IMR-90 (cell line): ENCODE results near the gene AFF2. TPM values are rescaled to one million over a fixed set of nuclear protein-coding genes. Genes with fewer than 3 reads are reported as not detected.

Experiments used
- ATAC-seq: fragments of 200-7000 bp; cut with Tn5 transposase; 2 replicates; pipeline ENCODE4 v1.9.1; 2020; ENCODE audit warnings: low read depth, mild to moderate bottlenecking, moderate library complexity
- BruUV-seq: library from RNA; stranded (reverse); fragments of 400-500 nt; replicated peaks from 2 replicates; lab custom pipeline; 2021; lab: Mats Ljungman, UMichigan
- CTCF ChIA-PET: fragments of 300-600 bp; formaldehyde crosslinking; extraction: SDS; loops from one replicate; lab custom pipeline; 2021; ENCODE audit warnings: antibody characterized with exemption; lab: Yijun Ruan, JAX
- POLR2A ChIA-PET: fragments of 300-600 bp; sonication (Branson Sonifier 250); formaldehyde crosslinking; loops from one replicate; lab custom pipeline; 2022; ENCODE audit warnings: antibody characterized with exemption; ENCODE audit not compliant: unreplicated experiment; lab: Charles Lee
- DNase-seq: peaks from one replicate; pipeline ENCODE4 v3.0.0; 2013
- H2AFZ ChIP-seq: replicated peaks from 2 replicates; pipeline ENCODE3; 2013; ENCODE audit warnings: low read length, mild to moderate bottlenecking; ENCODE audit not compliant: poor library complexity
- H2AK5ac ChIP-seq: 2 replicates; pipeline ENCODE4 v1.6.1; 2013; ENCODE audit warnings: low read depth, low read length, inconsistent platforms
- H2AK9ac ChIP-seq: replicated peaks from 2 replicates; pipeline ENCODE3; 2013; ENCODE audit warnings: mild to moderate bottlenecking, low read depth, low read length, moderate library complexity; ENCODE audit not compliant: poor library complexity
- H2BK120ac ChIP-seq: 2 replicates; pipeline ENCODE4 v1.6.1; 2013; ENCODE audit warnings: low read depth, low read length, inconsistent platforms
- H2BK15ac ChIP-seq: 3 replicates; pipeline ENCODE4 v1.6.1; 2013; ENCODE audit warnings: low read depth, low read length, inconsistent platforms
- H2BK20ac ChIP-seq: 2 replicates; pipeline ENCODE4 v1.6.1; 2013; ENCODE audit warnings: low read depth, mild to moderate bottlenecking, inconsistent platforms, low read length, moderate library complexity
- H2BK5ac ChIP-seq: 2 replicates; pipeline ENCODE4 v1.6.1; 2013; ENCODE audit warnings: mild to moderate bottlenecking, low read depth, low read length, inconsistent platforms; ENCODE audit not compliant: poor library complexity, severe bottlenecking
- H3K14ac ChIP-seq: replicated peaks from 2 replicates; pipeline ENCODE4 v1.6.1; 2013; ENCODE audit warnings: low read depth, low read length, inconsistent platforms
- H3K18ac ChIP-seq: 2 replicates; pipeline ENCODE4 v1.6.1; 2013; ENCODE audit warnings: low read depth, low read length, control low read depth
- H3K23ac ChIP-seq: 2 replicates; pipeline ENCODE4 v1.6.1; 2013; ENCODE audit warnings: low read depth, low read length, inconsistent platforms
- H3K27ac ChIP-seq: 2 replicates; pipeline ENCODE4 v1.5.1; 2013; ENCODE audit warnings: mild to moderate bottlenecking, control low read depth, low read length; ENCODE audit not compliant: insufficient read depth
- H3K27me3 ChIP-seq: 2 replicates; pipeline ENCODE4 v1.6.1; 2013; ENCODE audit warnings: low read length; ENCODE audit not compliant: control insufficient read depth, insufficient read depth
- H3K36me3 ChIP-seq: 2 replicates; pipeline ENCODE4 v1.6.1; 2013; ENCODE audit warnings: low read length, mixed read lengths; ENCODE audit not compliant: control insufficient read depth, insufficient read depth
- H3K4ac ChIP-seq: 2 replicates; pipeline ENCODE4 v1.6.1; 2013; ENCODE audit warnings: low read depth, low read length, inconsistent platforms
- H3K4me1 ChIP-seq: 2 replicates; pipeline ENCODE4 v1.6.1; 2013; ENCODE audit warnings: low read length, mixed read lengths; ENCODE audit not compliant: control insufficient read depth, insufficient read depth
- H3K4me2 ChIP-seq: 2 replicates; pipeline ENCODE4 v1.6.1; 2013; ENCODE audit warnings: low read depth, mild to moderate bottlenecking, control low read depth, low read length, moderate library complexity
- H3K4me3 ChIP-seq: 2 replicates; pipeline ENCODE4 v1.5.1; 2013; ENCODE audit warnings: low read depth, mild to moderate bottlenecking, control low read depth, low read length, moderate library complexity; ENCODE audit not compliant: insufficient read depth
- H3K56ac ChIP-seq: 2 replicates; pipeline ENCODE4 v1.6.1; 2013; ENCODE audit warnings: low read length, inconsistent platforms; ENCODE audit not compliant: insufficient read depth; ENCODE audit errors: extremely low read depth
- H3K79me1 ChIP-seq, 2 experiments: 2 replicates each; pipeline ENCODE4 v1.6.1; 2013; ENCODE audit warnings: low read length in 2 of 2, inconsistent platforms in 1 of 2, low read depth in 1 of 2
- H3K9ac ChIP-seq: 2 replicates; pipeline ENCODE4 v1.6.1; 2013; ENCODE audit warnings: low read depth, low read length, control low read depth
- H3K9me1 ChIP-seq: 2 replicates; pipeline ENCODE4 v1.6.1; 2013; ENCODE audit warnings: low read length, inconsistent platforms; ENCODE audit not compliant: insufficient read depth
- H3K9me3 ChIP-seq: 2 replicates; pipeline ENCODE4 v1.6.1; 2013; ENCODE audit warnings: low read length; ENCODE audit not compliant: control insufficient read depth, insufficient read depth
- H4K20me1 ChIP-seq: 2 replicates; pipeline ENCODE4 v1.6.1; 2013; ENCODE audit warnings: low read length, inconsistent platforms; ENCODE audit not compliant: insufficient read depth
- H4K5ac ChIP-seq: 2 replicates; pipeline ENCODE4 v1.6.1; 2013; ENCODE audit warnings: mild to moderate bottlenecking, low read depth, low read length, control low read depth
- H4K8ac ChIP-seq, 2 experiments: 2 replicates each; pipeline ENCODE4 v1.6.1; 2013; ENCODE audit warnings: low read depth in 2 of 2, low read length in 2 of 2, control low read depth in 1 of 2, inconsistent platforms in 1 of 2
- H4K91ac ChIP-seq: 2 replicates; pipeline ENCODE4 v1.6.1; 2013; ENCODE audit warnings: low read depth, low read length, inconsistent platforms; ENCODE audit not compliant: insufficient read depth
- CEBPB ChIP-seq: IDR thresholded peaks from 2 replicates; pipeline ENCODE4 v1.6.1; 2012; ENCODE audit warnings: low read depth, low read length, improper control_type of control experiment
- ELK1 ChIP-seq: fragments of 150-350 bp; IDR thresholded peaks from 2 replicates; pipeline ENCODE4 v1.6.1; 2016; ENCODE audit warnings: low read depth, mild to moderate bottlenecking, low read length, moderate library complexity, borderline replicate concordance
- FOS ChIP-seq: fragments of 150-350 bp; IDR thresholded peaks from 2 replicates; pipeline ENCODE4 v1.6.1; 2016; ENCODE audit warnings: low read depth, low read length
- MAZ ChIP-seq: IDR thresholded peaks from 2 replicates; pipeline ENCODE4 v1.6.1; 2012; ENCODE audit warnings: low read depth, mild to moderate bottlenecking, low read length, improper control_type of control experiment, moderate library complexity, borderline replicate concordance
- NFE2L2 ChIP-seq: fragments of 150-350 bp; IDR thresholded peaks from 2 replicates; pipeline ENCODE4 v1.6.1; 2016; ENCODE audit warnings: low read depth, mild to moderate bottlenecking, low read length
- POLR2A ChIP-seq: IDR thresholded peaks from 2 replicates; pipeline ENCODE4 v1.6.1; 2012; ENCODE audit warnings: mild to moderate bottlenecking, low read depth, low read length
- RAD21 ChIP-seq: IDR thresholded peaks from 2 replicates; pipeline ENCODE4 v1.6.1; 2012; ENCODE audit warnings: low read length, improper control_type of control experiment
- USF2 ChIP-seq: fragments of 150-350 bp; IDR thresholded peaks from 2 replicates; pipeline ENCODE4 v1.6.1; 2017; ENCODE audit warnings: mild to moderate bottlenecking, antibody characterized with exemption, low read length, low read depth
- WGBS, 2 experiments: methylation state at CpG; one replicate each; pipeline versions ENCODE4 v1.1.5 to v1.1.7; 2013; ENCODE audit warnings: missing lambda C conversion rate in 2 of 2; ENCODE audit not compliant: insufficient read length in 1 of 2; ENCODE audit errors: extremely low coverage in 2 of 2; 5-methylcytosine and 5-hydroxymethylcytosine counted together
- dilution Hi-C: fragments of 300-500 bp; cut with HindIII; formaldehyde crosslinking; loops from one replicate; pipeline ENCODE4 v1.14.3; 2018; ENCODE audit warnings: low sequenced_read_pairs; ENCODE audit not compliant: unreplicated experiment
- in situ Hi-C: fragments of 300-500 bp; cut with MboI; formaldehyde crosslinking; loops from 3 replicates; pipeline ENCODE4 v1.14.3; 2019; ENCODE audit warnings: low sequenced_read_pairs, inconsistent platforms, mixed read lengths
- intact Hi-C: fragments of 100-400 bp; cut with micrococcal nuclease; formaldehyde crosslinking; loops from 2 replicates; pipeline ENCODE4 v1.10.0; 2022
- polyA plus RNA-seq, 3 experiments: library from polyadenylated mRNA; depleted of rRNA; stranded (reverse); fragments of >200 nt; gene quantifications; 2 replicates each; pipeline ENCODE4 v1.2.3, GENCODE V29; 2012; ENCODE audit warnings: low replicate concordance in 1 of 3
- total RNA-seq: library from RNA; depleted of rRNA; stranded (reverse); fragments of >200 nt; gene quantifications from 2 replicates; pipeline ENCODE4 v1.2.3, GENCODE V29; 2012
- TF ChIP-seq, protein P1 (sequence below): conservative IDR thresholded peaks from 2 replicates; pipeline ENCODE4 v1.5.1; 2012; ENCODE audit warnings: mild to moderate bottlenecking, low read depth, low read length, improper control_type of control experiment

Gene AFF2
- total and polyA plus RNA-seq, 2 of the 4 experiments (the other 2 are of a cell fraction): 0.15 to 0.72 TPM

DNA sequence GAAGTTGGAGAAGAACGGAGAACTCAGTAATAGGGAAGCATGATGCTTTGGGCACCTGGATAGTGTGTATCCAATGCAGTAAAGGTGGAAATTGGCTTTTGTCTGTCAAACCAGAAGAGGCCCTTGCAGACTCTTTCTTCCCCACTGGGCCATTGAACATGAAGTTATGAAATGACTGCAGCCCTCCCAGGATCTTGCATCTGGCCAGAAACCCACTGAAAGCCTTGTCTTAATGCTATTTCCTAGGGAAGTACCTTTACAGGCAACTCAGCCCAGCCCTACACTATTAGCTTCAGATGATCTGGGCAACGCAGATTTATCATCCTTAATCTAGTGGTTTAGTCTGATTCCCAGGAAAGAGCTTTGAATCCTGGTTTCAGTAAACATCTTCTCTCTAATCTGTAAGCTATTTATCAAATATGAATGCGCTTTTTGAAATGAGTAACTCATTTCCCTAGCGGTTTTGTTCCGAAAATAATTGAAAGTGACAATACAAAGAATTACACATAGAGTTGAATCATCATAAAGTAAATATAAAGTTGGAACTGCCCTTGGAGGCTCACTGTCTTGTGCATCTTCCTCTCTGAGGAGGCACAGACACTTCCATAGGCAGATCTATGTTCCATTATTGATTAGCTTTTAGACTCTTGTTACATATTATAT, 540.6 kb downstream of the AFF2 start:
- Histone ChIP-seq H2BK5ac (no peak overlapping the region), H2AK9ac (no peak overlapping the region), H4K8ac (no peak overlapping the region), H3K27me3 (no peaks in the 10 kb centered on the region), H3K9ac (no peak overlapping the region), H3K4me2 (no peak overlapping the region), H3K14ac (no peak overlapping the region), H3K36me3 (no peaks in the 10 kb centered on the region), H4K20me1 (no peaks in the 10 kb centered on the region), H3K27ac (no peak overlapping the region), H2AFZ (no peak overlapping the region), H3K4ac (no peak overlapping the region), H4K5ac (no peak overlapping the region), H4K91ac (no peak overlapping the region), H2AK5ac (no peak overlapping the region), H3K4me1 (no peaks in the 10 kb centered on the region), H3K18ac (no peak overlapping the region), H2BK20ac (no peak overlapping the region), H2BK15ac (no peak overlapping the region), H3K4me3 (no peak overlapping the region), H3K9me1 (no peaks in the 10 kb centered on the region), H3K9me3 (no peaks in the 10 kb centered on the region), H3K56ac (no peak overlapping the region), H3K79me1 (no peaks in the 10 kb centered on the region), H3K23ac (no peak overlapping the region), H2BK120ac (no peak overlapping the region)
- dilution Hi-C loops: no loop called here
- ChIA-PET CTCF (no interaction called here), POLR2A (no interaction called here)
- no CpG with 5 or more reads among the region's 5 CpGs for WGBS, 2 experiments
- ATAC-seq (no peak), DNase-seq (no peak)
- intact Hi-C loops: no loop called here
- in situ Hi-C loops: no loop called here
- no TSS peak for BruUV-seq
- TF ChIP-seq RAD21 (no peak), ELK1 (no peak), FOS (no peak), MAZ (no peak), CEBPB (no peak), NFE2L2 (no peak), POLR2A (no peak), USF2 (no peak)
- TF ChIP-seq, protein P1, sequence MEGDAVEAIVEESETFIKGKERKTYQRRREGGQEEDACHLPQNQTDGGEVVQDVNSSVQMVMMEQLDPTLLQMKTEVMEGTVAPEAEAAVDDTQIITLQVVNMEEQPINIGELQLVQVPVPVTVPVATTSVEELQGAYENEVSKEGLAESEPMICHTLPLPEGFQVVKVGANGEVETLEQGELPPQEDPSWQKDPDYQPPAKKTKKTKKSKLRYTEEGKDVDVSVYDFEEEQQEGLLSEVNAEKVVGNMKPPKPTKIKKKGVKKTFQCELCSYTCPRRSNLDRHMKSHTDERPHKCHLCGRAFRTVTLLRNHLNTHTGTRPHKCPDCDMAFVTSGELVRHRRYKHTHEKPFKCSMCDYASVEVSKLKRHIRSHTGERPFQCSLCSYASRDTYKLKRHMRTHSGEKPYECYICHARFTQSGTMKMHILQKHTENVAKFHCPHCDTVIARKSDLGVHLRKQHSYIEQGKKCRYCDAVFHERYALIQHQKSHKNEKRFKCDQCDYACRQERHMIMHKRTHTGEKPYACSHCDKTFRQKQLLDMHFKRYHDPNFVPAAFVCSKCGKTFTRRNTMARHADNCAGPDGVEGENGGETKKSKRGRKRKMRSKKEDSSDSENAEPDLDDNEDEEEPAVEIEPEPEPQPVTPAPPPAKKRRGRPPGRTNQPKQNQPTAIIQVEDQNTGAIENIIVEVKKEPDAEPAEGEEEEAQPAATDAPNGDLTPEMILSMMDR: no peak
